ENCODE results near the gene C6orf132.

C6orf132 gene

DNA sequence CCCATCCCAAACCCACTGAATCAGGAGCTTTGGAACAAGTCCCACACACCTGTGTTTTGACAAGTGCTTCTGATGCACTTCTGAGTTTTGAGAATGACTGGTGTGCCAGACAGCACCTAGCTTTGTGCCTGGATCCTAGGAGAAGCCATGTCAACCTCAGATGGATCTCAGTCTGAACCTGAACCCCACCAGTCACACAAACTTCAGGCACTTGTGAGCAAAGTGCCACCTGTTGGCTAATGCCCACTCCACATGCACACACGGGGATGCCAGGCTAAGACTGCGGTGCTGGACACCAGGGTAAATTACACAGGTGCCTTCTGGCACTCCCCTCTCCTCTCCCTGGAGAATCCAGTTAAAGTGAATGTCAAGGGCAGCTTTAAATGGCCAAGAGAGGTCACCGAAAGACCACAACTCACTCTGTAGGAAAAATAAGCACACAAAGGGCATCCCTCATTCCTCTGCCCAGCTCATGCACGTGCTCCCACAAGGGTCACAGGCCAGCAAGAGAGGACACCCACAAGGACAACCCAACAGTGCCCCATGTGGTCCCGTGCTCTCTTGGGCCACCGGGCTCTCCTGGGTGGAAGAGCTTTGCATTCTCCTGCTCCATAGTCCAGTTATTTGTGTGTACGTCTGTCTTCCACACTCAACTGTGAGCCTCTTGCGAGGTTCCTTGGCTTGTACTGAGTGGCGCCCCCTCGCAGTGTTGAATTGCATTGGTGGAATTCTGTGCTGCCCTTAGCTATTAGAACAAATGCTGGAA lies 46.5 kb downstream of the C6orf132 start:
- TF ChIP-seq, protein P1, sequence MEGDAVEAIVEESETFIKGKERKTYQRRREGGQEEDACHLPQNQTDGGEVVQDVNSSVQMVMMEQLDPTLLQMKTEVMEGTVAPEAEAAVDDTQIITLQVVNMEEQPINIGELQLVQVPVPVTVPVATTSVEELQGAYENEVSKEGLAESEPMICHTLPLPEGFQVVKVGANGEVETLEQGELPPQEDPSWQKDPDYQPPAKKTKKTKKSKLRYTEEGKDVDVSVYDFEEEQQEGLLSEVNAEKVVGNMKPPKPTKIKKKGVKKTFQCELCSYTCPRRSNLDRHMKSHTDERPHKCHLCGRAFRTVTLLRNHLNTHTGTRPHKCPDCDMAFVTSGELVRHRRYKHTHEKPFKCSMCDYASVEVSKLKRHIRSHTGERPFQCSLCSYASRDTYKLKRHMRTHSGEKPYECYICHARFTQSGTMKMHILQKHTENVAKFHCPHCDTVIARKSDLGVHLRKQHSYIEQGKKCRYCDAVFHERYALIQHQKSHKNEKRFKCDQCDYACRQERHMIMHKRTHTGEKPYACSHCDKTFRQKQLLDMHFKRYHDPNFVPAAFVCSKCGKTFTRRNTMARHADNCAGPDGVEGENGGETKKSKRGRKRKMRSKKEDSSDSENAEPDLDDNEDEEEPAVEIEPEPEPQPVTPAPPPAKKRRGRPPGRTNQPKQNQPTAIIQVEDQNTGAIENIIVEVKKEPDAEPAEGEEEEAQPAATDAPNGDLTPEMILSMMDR (conservative IDR thresholded peaks at IDR 0.05; ENCODE audit: low read depth, low read length) = peak; percentile 11
- no peak for DNase-seq (ENCODE audit: low read depth)
- no peak overlapping the region for H3K4me3 ChIP-seq (ENCODE audit: low read length)

DNA sequence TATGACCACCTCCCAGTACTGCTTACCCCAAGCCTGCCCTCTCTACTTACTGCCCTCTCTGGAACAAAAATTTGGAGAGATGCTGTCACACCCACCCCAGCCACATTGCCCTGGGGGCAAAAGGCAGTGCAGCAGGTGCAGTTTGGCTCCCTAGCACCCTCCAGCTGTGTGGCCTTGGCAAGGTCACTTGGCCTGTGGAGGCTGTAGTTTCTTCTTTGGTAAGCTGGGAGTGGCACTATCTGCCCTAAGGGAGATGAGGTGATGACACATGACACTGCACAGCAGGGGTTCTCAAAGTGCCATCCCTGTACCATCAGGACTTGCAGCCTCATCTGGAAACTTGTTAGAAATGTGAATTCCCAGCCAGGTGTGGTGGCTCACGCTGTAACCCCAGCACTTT lies 47.3 kb downstream of the C6orf132 start:
- no peak overlapping the region for H3K4me3 ChIP-seq (ENCODE audit: low read length)
- TF ChIP-seq, protein P1 (conservative IDR thresholded peaks at IDR 0.05; ENCODE audit: low read depth, low read length) = no peak
- DNase-seq (ENCODE audit: low read depth) = no peak

DNA sequence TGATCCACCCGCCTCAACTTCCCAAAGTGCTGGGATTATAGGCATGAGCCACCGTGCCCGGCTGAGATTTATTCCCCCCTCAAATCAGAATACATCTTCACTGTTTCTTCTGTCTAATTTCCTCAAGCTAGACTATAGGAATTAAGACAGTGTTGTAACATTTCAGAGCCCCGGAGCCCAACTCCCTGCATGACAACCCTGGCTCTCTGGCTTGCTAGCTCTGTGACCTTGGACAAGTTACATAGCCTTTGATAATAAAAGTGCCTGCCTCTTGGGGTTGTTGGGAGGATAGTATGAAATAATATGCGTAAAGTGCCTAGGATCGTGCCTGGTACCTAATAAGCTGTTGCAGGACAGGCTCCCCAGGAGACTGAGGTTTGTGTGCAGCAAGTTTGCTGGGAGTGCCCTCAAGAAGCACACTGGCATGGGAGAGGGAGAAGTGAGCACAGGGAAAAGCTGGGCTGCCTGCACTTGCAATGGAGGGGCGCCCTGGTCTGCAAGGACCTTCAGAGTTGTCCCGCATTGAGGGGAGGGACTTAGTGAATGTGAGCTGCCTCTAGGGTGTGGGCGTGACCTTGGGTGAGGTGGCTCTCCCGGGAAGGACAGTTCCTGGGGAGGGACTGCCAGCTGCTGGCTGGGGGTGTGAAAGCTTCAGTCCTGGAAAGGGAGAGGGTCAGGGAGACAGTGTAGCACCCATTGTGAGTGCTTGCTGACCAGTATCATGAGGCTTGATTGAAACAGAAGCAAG lies 48.7 kb downstream of the C6orf132 start:
- DNase-seq (ENCODE audit: low read depth) = no peak
- TF ChIP-seq, protein P1 (conservative IDR thresholded peaks at IDR 0.05; ENCODE audit: low read depth, low read length) = no peak
- H3K4me3 ChIP-seq (ENCODE audit: low read length) = no peak overlapping the region

DNA sequence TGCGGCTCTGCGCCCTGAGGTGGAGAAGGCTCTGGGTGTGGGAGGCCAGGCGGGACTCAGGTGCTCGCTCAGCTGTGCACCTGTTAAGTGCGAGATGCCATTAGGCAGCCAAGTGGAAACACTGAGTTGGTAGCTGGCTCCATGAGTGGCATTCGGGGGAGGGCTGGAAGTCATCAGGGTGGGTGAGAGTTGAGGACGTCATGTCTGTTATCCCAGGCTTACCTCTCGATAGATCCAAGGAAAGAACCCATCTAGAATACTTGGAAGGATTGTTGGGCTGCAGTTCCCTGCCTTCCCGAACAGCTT lies 50.7 kb downstream of the C6orf132 start:
- TF ChIP-seq, protein P1 (conservative IDR thresholded peaks at IDR 0.05; ENCODE audit: low read depth, low read length) = no peak
- no peak overlapping the region for H3K4me3 ChIP-seq (ENCODE audit: low read length)

DNA sequence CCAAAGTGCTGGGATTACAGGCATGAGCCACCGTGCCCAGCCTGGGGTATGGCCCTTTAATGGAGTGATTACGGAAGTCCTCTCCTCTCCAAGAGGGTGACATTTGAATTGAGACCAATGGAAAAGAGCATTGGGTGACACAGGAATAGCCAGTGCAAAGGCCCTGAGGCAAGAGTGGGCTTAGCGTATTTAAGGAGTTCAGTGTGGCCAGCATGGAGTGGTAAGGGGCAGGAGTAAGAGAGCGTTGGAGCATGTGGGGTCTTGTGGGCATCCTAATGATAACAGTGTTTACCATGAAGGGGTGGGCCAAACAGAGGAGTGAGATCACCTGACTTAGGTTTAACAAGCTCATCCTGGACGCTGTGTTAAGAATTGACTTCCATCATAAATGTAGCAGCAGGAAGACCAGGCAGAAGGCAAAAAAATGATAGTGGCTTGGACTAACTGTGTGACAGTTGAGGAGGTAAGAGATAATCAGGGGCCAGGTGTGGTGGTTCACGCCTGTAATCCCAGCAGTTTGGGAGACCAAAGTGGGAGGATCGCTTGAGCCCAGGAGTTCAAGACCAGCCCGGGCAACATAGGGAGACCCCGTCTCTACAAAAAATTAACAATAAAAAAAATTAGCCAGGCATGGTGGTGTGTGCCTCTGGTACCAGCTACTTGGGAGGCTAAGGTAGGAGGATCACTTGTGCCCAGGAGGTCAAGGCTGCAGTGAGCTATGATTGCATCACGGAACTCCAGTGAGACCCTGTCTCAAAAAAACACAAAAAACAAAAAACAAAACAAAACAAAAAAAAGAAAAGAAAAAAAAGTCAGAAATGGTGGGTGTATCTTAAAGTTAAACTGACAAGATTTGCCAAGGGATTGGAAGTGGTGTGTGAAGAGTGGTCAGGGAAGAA lies 51.4 kb downstream of the C6orf132 start:
- no peak for DNase-seq (ENCODE audit: low read depth)
- no peak overlapping the region for H3K4me3 ChIP-seq (ENCODE audit: low read length)
- TF ChIP-seq, protein P1 (conservative IDR thresholded peaks at IDR 0.05; ENCODE audit: low read depth, low read length) = no peak

More for the DNA sequence above, 50.7 kb downstream of the C6orf132 start:
- DNase-seq (ENCODE audit: low read depth) = no peak

DNA sequence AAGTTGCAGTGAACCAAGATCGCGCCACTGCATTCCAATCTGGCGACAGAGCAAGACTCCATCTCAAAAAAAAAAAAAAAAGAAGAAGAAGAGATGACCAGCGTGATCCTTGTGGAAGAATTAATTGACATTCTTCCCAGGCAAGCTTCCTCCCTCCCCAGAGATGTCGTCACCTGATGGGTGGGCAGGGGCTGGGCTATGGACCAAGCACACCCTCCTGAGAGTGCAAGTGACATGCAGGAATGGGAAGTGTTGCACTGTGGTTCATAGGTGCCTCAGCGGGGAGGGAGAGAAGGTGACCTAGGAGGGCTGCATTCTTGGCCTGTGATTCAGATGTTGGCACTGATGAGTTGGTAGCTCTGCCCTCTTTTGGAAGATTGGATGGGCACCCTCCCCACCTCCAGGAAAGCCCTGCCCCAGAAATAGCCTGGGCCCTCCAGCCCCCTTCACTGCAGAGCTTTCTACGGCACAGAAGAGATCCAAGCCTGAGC lies 54.3 kb downstream of the C6orf132 start:
- DNase-seq (ENCODE audit: low read depth) = no peak
- no peak overlapping the region for H3K4me3 ChIP-seq (ENCODE audit: low read length)
- TF ChIP-seq, protein P1 (conservative IDR thresholded peaks at IDR 0.05; ENCODE audit: low read depth, low read length) = no peak
